ENCODE data around the gene ADAP1. TPM values are rescaled to one million over a fixed set of nuclear protein-coding genes. Genes with fewer than 3 reads are reported as not detected.

ADAP1 gene
- total RNA-seq, 1 experiment from 2014 or later = 6.2 TPM

GRCh38 chr7:999149-999879 lies 44.8 kb upstream of the ADAP1 start:
- H3K79me1 ChIP-seq (ENCODE audit: insufficient read depth, low read depth, low read length, poor library complexity, severe bottlenecking) = no peaks in the 10 kb centered on the region
- Mint-ChIP-seq H3K9me3 (no peaks in the 10 kb centered on the region), H3K27me3 (ENCODE audit: low read depth) (no peaks in the 10 kb centered on the region), H3K36me3 (ENCODE audit: insufficient read depth in 1 of 3, low read depth in 3 of 3) (peaks cover 0 to 10% (median 9%) of the 10 kb centered on the region in 3 experiments; a peak in 4 of 7 replicates), H3K4me1 (peaks cover 2 to 18% of the 10 kb centered on the region in 2 experiments; a peak in 2 of 4 replicates), H3K27ac (no peak overlapping the region), H3K4me3 (no peak overlapping the region)
- H3K4me1 ChIP-seq (ENCODE audit: insufficient read depth, low read length) = no peaks in the 10 kb centered on the region
- no peak overlapping the region for H2BK12ac ChIP-seq (ENCODE audit: insufficient read length, low read depth, low read length)
- H3K14ac ChIP-seq (ENCODE audit: insufficient read depth, low read length) = no peak overlapping the region
- H3T11ph ChIP-seq (ENCODE audit: low read length) = no peak overlapping the region
- no peak overlapping the region for H4K8ac ChIP-seq (replicated peaks; ENCODE audit: insufficient read length, low read depth, low read length)
- WGBS (ENCODE audit: extremely low coverage, insufficient read length, low lambda C conversion rate) = no CpG with 5 or more reads among the region's 28 CpGs
- no peak overlapping the region for H4K5ac ChIP-seq (ENCODE audit: insufficient read length, low read depth, low read length)
- H2BK120ac ChIP-seq (ENCODE audit: low read depth, low read length, poor library complexity, severe bottlenecking) = no peak overlapping the region
- no peak overlapping the region for H3K23ac ChIP-seq (ENCODE audit: insufficient read length, low read depth, low read length)
- H2BK20ac ChIP-seq (ENCODE audit: low read depth, low read length, poor library complexity, severe bottlenecking) = no peak overlapping the region
- H2AFZ ChIP-seq (ENCODE audit: low read length) = no peak overlapping the region
- no peak overlapping the region for H3K18ac ChIP-seq (ENCODE audit: insufficient read length, low read depth, low read length)
- TF ChIP-seq CTCF (conservative IDR thresholded peaks at IDR 0.05) = no peak
- H3K4ac ChIP-seq (ENCODE audit: low read depth, low read length) = no peak overlapping the region
- no peak overlapping the region for H3K4me2 ChIP-seq (ENCODE audit: insufficient read depth, insufficient read length, low read length)
- H3K9ac ChIP-seq (ENCODE audit: extremely low read depth, insufficient read length, low read length) = no peak overlapping the region
- H4K20me1 ChIP-seq (ENCODE audit: control insufficient read depth, insufficient read depth, insufficient read length) = no peaks in the 10 kb centered on the region
- no peaks in the 10 kb centered on the region for H3K23me2 ChIP-seq (ENCODE audit: insufficient read length, low read depth, low read length, poor library complexity, severe bottlenecking)
- H2BK15ac ChIP-seq (ENCODE audit: low read depth, low read length) = no peak overlapping the region
- H4K91ac ChIP-seq (ENCODE audit: insufficient read length, low read depth, low read length) = no peak overlapping the region
- no peak overlapping the region for H2BK5ac ChIP-seq (ENCODE audit: insufficient read length, low read length)
- no peaks in the 10 kb centered on the region for H3K27me3 ChIP-seq (ENCODE audit: insufficient read depth, low read length)
- no peak overlapping the region for H3K27ac ChIP-seq (ENCODE audit: insufficient read length, low read depth, low read length)
- H3K79me2 ChIP-seq (ENCODE audit: insufficient read depth, low read length) = no peaks in the 10 kb centered on the region
- H2AK5ac ChIP-seq (ENCODE audit: insufficient read length, low read length) = no peak overlapping the region
- DNase-seq = no peak
- H3K9me3 ChIP-seq (ENCODE audit: control insufficient read depth, low read depth, low read length) = no peaks in the 10 kb centered on the region
- no peak overlapping the region for H3K56ac ChIP-seq (ENCODE audit: insufficient read length, low read depth, low read length)

Measured in H9 (cell line).